Measurements from ENCODE around the gene DMD.

DMD gene

DNA sequence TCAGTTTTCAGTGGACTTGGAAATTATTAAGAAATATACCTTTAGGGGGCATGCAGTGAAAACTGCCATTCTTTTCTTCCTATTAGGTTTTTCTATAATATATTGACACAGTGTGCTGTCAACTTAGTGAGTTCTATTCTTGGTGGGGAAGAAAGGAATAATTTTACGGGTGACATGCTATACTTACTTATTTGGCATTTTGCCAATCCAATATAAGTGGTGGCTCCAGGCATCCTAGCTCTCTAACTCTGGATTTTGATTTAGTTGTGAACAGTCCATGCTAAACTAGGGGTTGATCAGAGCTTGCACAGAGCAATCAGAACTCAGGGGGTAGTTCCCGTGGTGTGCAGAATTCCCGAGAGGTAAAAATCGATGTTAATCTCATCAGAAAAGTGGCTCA lies 1861.8 kb downstream of the DMD start:
- TF ChIP-seq, protein P1, sequence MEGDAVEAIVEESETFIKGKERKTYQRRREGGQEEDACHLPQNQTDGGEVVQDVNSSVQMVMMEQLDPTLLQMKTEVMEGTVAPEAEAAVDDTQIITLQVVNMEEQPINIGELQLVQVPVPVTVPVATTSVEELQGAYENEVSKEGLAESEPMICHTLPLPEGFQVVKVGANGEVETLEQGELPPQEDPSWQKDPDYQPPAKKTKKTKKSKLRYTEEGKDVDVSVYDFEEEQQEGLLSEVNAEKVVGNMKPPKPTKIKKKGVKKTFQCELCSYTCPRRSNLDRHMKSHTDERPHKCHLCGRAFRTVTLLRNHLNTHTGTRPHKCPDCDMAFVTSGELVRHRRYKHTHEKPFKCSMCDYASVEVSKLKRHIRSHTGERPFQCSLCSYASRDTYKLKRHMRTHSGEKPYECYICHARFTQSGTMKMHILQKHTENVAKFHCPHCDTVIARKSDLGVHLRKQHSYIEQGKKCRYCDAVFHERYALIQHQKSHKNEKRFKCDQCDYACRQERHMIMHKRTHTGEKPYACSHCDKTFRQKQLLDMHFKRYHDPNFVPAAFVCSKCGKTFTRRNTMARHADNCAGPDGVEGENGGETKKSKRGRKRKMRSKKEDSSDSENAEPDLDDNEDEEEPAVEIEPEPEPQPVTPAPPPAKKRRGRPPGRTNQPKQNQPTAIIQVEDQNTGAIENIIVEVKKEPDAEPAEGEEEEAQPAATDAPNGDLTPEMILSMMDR (IDR thresholded peaks at IDR 0.05; ENCODE audit: low read depth, low read length) = no peak
- H3K4me3 ChIP-seq (ENCODE audit: low read depth, low read length) = no peak overlapping the region
- no peak for DNase-seq (ENCODE audit: low read depth, low spot score)
- in situ Hi-C loops (cut with HindIII; ENCODE audit: low sequenced_read_pairs) = no loop called here

DNA sequence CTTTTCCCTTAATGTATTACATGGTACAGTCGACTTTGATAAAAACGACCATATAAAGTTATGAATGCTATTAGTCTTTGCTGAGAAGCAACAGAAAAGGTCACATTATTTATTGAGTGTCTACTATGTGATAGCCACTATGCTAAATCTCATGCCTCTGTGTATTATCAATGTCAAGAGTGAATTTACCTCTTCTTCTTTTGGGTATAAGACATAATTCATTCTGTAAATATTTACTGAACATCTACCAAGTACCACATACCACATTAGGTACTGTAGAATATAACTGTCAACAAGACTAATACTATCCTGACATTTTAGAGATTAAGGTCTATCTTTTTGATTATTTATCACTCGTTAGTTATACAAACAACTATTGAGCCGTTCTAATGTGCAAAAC lies 1870.8 kb downstream of the DMD start:
- in situ Hi-C loops (cut with HindIII; ENCODE audit: low sequenced_read_pairs) = no loop called here
- TF ChIP-seq, protein P1 (IDR thresholded peaks at IDR 0.05; ENCODE audit: low read depth, low read length) = no peak
- DNase-seq (ENCODE audit: low read depth, low spot score) = no peak
- H3K4me3 ChIP-seq (ENCODE audit: low read depth, low read length) = no peak overlapping the region

DNA sequence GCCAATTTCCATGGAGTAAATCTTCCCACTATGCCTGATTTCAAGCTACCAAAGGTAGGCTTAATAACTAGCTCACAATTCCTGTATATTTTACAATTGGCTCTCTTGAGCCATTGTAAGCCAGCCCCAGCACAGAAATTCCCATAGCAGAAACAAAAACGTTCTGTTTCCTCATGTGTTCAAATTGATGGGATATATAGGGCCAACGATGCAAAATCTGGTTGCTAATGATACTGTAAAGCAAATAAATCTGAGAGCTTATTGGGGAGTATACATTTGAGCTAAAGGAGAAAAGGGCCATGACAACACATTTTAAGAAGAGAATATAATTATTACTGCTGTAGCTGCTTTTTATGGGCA lies 1872.4 kb downstream of the DMD start:
- H3K4me3 ChIP-seq (ENCODE audit: low read depth, low read length) = no peak overlapping the region
- TF ChIP-seq, protein P1 (IDR thresholded peaks at IDR 0.05; ENCODE audit: low read depth, low read length) = no peak
- in situ Hi-C loops (cut with HindIII; ENCODE audit: low sequenced_read_pairs) = no loop called here
- DNase-seq (ENCODE audit: low read depth, low spot score) = no peak

DNA sequence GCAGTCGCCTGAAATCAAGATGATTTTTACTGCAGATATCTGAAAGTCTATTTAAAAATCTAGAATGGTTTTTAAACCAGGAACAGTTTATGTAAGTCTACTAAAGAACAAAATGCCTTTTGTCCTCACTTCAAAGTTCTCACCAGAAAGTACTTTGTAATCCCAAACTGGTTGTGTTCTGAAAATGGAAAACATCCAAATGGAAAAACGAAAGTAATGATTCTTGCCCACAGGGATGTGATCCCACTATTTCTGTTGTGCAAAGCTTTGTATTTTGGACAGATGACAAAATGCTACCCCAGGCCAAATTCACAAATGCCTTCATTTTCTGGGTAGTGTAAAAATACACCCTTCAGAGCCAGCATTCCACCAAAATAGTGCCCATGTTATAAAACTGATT lies 1874.0 kb downstream of the DMD start:
- H3K4me3 ChIP-seq (ENCODE audit: low read depth, low read length) = no peak overlapping the region
- DNase-seq (ENCODE audit: low read depth, low spot score) = no peak
- TF ChIP-seq, protein P1 (IDR thresholded peaks at IDR 0.05; ENCODE audit: low read depth, low read length) = no peak
- in situ Hi-C loops (cut with HindIII; ENCODE audit: low sequenced_read_pairs) = no loop called here

DNA sequence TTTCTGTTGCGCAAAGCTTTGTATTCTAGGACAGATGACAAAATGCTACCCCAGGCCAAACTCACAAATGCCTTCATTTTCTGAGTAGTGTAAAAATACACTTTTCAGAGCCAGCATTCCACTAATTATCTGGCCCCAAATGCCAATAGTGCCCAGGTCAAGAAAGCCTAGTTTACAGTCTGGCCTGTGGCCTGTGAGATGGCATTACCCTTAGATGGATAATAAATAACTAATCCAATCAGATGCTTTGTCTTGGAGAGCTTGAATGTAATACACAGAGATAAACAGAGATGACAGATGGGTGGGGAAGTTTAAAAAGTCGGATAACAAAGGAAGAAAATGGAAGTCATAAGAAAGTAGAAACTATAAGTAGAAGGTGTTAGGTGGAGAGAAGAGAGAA lies 1874.9 kb downstream of the DMD start:
- no peak overlapping the region for H3K4me3 ChIP-seq (ENCODE audit: low read depth, low read length)
- no peak for DNase-seq (ENCODE audit: low read depth, low spot score)
- TF ChIP-seq, protein P1 (IDR thresholded peaks at IDR 0.05; ENCODE audit: low read depth, low read length) = no peak
- in situ Hi-C loops (cut with HindIII; ENCODE audit: low sequenced_read_pairs) = no loop called here

DNA sequence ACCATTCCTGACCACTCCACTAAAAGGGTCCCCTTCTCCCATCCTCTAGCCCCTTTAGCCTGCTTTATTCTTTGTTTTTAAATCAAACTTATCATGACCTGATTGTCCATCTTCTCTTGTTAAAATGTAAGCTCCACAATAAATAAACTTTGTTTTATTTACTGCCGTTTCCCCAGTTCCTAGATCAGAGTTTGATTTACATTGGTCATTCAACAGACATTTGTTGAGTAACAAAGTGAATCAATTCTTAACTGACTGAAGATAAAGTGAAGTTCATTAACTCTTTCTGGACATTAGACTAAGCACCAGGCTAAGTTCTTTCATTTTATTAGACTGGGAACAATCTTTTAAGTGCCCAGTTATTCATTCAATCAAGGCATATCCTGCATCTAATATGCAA lies 1876.4 kb downstream of the DMD start:
- in situ Hi-C loops (cut with HindIII; ENCODE audit: low sequenced_read_pairs) = no loop called here
- no peak for DNase-seq (ENCODE audit: low read depth, low spot score)
- TF ChIP-seq, protein P1 (IDR thresholded peaks at IDR 0.05; ENCODE audit: low read depth, low read length) = no peak
- H3K4me3 ChIP-seq (ENCODE audit: low read depth, low read length) = no peak overlapping the region

Data from astrocyte of the spinal cord (primary cell).